Measurements from ENCODE around the gene DUS1L.

DUS1L gene

GRCh38 chr17:82087961-82088837 is 22.6 kb upstream of the DUS1L start:
- no peak for DNase-seq

GRCh38 chr17:82086941-82087906 is 21.6 kb upstream of the DUS1L start:
- no peak for DNase-seq

- DNase-seq = no peak
Observed at GRCh38 chr17:82085931-82086764, 20.5 kb upstream of the DUS1L start.

DNA sequence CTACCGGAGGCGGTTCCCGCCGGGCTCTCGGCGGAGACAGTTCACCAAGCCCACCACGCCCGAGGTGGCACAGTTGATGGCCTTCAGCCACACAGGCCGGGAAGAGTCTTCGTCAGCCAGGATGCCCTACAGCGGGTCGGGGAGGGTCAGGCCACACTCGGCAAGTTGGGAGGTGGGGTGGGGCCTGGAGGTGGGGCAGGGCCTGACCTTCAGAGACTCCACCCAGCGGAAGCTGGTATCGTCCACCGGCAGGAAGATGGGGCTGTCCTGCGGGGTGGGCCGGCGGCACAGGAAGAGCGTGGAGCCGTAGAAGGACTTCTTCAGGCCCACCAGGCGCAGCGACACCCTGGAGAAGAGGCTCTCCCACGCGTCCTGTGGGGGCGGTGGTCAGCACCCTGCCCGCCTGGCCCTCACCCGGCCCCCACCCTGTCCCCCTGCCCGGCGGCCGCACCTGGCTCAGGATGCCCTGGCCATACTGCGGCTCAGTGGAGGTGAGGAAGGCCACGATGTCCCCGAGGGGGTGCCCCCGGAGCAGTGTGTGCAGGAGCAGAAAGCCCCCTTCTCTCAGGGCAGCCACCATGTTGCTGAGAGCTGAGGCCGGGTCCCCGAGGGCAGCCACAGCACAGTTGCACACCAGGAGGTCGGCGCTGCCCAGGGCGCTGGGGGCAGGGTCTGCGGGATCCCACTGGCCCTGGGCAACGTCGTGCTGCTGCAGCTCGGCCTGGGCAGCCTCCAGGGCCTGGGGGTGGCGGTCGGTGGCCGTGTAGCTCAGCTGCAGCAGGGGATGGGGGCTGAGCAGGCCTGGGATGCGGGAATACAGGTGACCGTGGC is 19.6 kb upstream of the DUS1L start:
- DNase-seq = no peak

GRCh38 chr17:82084373-82085030 is 18.9 kb upstream of the DUS1L start:
- DNase-seq = no peak

DNA sequence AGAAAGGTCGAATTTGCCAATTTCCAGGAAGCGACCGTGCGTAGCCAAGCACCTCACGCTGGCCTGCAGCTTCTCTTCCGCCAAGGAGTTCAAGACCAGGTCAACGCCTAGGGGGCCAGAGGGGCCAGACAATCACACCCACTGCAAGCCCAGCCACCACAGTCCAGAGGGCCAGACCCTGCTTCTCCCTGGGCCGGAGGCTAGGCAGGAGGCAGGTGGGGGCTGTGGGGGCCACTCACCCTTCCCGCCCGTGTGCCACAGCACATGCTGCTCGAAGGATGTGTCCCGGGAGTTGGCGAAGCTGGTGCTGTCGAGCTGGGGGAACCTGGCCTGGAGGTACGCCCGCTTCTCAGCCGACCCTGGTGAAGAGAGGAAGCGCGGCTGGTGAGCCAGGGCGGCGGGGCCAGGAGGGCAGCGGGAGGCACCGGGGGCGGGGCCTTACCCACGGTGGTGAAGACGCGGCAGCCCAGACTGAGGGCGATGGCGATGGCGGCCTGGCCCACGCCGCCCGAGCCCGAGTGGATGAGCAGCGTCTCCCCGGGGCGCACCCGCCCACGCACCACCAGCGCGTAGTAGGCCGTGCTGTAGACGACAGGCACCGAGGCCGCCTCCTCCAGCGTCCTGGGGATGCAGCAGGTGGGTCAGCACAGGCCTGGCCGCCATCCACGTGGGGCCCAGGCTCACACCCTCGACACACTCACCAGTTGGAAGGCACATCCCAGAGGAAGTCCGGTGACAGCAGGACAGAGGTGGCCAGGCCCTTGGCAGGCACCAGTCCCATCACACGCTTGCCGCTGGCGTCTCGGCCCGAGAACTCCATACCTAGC is 18.1 kb upstream of the DUS1L start:
- DNase-seq = no peak

DNA sequence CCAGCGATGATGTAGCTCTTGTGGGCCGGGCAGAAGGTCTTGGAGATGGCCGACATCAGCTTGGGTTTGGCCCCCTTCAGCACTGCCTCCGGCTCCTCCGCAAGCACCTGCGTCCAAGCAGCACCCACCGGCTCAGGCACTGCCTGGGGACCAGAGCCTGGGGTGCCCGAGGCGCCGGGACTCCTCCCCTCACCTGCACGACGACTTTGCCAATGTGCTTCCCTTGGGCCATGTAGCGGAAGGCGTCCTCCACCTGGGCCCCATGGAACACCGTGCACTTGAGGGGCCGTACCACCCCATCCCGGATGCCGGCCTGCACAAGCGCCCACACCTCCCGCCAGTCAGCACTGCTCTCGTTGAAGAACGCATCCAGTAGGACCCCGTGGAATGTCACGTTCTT is 17.4 kb upstream of the DUS1L start:
- DNase-seq = no peak

DNA sequence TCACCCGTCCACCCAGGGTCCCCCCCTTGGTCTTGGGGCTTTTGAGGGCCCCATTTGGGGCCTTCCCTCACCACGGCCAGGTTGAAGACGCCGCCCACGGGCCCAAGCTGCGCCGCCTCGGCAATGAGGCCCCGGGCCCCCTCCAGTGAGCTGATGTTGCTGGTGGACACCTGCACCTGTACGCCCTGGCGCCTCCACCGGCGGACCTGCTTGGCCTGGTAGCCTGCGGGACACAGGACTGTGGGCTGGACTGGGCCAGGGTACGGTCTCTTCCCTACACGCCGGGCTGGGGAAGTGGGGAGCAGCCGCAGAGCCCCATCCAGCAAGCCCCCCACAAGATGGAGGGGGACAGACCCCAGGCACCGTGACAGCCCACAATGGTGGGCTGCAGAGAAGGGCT is 16.9 kb upstream of the DUS1L start:
- no peak for DNase-seq

DNA sequence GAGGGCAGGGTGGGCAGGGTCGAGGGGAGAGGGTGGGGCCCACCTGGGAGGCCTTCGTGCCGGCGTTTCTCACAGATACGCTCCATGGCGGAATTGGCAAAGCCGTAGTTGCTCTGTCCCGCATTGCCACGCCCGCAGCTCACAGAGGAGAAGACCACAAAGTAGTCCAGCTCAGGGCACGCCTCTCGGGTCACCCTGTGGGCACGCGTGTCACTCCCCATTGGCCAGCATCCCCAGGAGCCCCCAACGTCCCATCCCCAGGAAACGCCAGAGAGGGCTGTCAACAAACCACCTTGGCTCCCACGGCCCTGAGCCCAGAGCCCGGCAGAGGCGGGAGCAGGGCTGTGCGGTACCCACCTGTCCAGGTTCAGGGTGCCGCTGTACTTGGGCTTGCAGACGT is 16.4 kb upstream of the DUS1L start:
- DNase-seq = no peak

DNA sequence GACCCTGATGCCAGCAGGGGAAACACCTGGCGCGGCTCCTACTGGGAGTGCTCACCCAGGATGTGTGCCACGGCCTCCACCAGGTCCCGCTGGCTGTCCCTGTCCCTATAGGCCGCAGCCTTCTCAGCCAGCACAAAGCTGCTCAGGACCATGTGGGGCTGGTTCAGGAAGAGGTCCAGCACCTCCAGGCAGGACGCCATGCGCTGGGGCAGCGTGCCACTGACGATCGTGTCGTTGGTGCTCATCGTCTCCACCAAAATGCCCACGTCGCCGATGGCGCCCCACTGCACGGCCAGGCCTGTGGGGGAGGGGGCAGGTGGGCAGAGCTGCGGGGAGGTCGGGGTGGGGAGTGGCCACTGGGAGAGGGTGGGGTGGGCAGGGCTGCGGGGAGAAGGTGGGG is 15.9 kb upstream of the DUS1L start:
- DNase-seq = no peak

DNA sequence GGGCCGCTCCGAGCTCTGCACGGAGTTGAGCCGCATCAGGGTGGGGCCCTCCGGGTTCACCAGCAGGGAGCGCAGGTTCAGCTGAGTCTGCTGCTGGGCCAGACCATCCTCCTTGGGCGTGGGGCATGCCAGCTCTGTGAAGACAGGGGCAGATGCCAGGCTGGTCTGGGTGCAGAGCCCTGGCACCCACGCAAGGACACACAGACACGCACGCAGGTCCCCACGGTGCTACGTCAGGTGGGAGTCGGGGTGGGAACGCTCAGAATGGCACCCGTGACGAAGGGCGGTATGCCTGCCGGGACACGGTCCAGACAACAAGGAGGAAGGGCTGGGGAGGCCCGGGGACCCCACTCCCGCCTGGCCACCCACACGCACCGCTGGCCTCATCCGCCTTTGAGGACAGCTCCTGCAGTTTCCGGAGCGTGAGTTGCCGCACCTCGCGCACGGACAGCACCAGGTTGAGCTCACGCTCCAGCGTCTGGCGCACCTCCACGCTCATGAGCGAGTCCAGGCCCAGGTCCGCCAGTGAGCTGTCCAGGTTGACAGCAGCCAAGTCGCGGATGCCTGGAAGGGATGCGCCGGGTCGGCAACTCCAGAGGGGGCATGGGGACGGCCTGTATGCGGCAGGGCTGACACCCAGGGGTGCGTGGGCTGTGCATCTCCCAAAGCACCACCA is 15.3 kb upstream of the DUS1L start:
- DNase-seq = no peak

DNA sequence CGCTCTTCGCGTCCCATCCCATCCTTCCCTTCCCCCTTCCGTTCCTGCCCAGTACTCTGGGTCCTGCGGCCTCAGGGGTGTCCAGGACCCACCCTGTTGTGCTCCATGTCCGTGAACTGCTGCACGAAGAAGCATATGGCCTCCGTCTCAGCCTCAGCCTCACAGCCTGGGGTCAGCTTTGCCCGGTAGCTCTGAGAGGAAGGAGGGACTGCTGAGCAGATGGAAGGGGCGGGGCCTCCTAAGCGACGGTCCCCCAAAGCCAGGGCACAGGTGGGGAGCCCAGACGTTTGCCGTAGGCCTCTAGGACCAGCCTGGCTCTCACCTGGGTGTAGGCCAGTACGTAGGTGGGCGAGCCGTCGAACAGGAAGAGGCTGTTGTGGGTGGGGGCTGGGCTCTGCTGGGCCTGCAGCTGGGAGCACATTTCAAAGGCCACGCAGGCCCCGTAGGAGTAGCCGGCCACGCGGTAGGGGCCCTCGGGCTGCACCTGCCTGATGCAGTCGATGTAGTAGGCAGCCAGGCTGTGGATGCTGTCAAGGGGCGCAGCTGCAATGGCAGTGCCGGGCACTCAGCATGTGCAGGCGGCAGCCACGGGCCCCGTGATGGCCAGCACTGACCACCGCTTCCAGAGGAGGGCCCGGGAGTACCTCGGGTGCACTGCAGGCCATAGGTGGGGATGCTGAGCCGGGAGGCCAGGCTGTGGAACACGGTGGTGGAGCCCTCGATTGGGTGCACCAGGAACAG is 14.6 kb upstream of the DUS1L start:
- no peak for DNase-seq

DNA sequence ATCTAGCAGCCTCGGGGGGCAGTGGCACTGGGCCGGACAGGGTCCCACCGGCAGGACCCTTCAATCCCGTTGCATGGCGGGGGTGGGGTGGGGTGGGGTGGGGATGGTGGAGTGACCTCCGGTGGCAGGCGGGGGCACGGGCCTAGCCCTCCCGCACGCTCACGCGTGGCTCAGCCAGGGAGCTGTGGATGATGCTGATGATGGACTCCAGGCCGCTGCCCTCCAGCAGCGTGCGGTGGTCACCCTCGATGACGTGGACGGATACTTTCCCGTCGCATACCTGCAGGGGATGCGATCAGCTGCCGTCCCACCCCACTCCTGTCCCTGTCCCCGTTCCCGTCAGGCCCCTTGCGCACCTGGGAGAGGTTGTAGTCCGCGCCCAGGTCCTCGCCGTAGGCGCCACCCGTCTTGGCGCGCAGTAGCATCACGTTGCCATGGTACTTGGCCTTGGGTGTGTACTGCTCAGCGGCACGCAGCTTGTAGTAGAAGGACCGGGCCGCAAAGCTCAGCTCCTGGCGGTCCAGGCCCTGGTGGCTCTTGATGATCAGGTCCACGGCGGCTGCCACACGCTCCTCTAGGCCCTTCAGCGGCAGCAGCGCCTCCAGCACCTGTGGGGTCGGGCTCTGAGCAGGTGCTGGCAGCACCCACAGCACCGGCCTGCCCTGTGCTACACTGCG is 13.5 kb upstream of the DUS1L start:
- no peak for DNase-seq

GRCh38 chr17:82078433-82078832 is 12.8 kb upstream of the DUS1L start:
- DNase-seq = no peak

DNA sequence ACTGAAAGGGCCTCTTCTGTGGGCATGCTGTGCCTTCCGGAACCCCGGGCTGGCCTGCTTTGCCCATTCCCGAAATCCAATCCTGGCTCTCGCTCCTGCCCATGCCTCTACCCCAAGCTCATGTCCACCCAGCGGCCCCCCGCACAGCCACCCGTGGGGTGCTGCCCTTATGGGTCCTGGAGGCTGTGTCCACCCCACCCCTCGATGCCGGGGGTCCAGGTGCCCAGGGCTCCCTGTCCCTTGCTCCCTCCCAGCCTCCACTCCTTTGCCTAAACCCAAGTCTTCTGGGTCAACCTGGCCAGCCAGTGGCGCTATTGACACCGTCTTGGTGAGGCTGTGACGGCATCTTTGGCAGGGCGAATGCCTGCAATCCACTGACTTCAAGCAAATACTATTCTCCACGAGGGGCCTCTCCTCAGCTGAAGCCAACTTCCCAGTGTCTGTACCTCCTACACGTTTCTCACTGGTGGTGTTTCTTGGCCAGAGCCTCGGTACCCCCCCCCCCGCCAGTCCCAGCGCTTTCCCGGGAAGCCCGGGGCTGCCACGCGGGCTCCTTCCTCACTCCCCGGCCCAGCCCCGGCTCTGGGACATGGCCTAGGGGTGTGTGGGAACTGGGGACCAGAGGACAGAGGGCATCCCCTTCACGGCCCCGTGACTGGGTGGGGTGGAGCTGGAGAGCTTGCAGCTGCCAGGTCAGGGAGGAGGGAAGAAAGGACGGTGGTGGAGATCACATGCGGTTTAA is 12.2 kb upstream of the DUS1L start:
- DNase-seq = no peak

DNA sequence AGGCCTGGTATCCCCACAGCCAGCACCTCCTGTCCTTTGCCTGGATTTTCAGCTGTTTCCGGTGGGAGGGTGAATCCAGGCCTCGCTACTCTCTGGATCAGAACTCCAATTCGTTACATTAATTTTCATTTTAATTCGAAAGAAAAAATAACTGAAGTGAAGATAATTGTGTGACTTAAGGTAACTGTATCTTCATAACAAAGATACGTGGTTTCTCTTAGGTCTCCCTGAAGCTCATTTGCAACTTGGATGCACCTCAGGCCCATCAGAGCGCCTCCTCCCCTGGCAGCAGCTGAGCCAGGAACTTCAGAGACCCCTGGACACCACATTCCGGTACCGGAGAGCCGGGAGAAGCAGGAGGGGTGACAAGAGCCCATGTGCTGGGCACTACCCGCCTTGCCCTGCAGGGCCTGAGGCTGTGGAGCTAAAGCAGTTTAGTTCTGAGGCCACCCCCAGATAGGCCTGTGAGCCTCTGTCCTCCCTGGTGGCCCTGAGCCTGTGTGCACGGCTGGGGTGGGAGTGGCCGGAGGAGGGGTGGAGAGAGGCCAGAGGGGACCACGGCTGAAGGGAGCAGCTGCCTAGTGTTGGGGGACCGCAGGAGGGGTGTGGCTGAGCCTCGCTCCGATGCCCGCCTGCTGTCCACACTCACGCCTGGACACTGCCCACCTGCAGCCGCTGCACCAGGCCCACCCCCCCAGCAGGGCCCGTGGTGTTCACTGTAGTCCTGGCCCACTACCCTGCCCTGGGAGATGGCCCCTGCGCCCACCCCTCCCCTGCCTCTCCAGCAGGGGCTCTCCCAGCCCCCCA is 11.4 kb upstream of the DUS1L start:
- no peak for DNase-seq
